Sigmoid colon (tissue), 4 donors: ENCODE data around the gene RELA.

Source experiments
- EP300 ChIP-seq, 4 donors: sonication (generic); formaldehyde crosslinking; IDR thresholded peaks; one replicate each; pipeline ENCODE4 v1.6.1; 2017; ENCODE audit warnings: antibody characterized with exemption in 4 of 4
- TF ChIP-seq, protein P1 (sequence below), 4 experiments: fragments of 450-650 bp in 3 of 4; fragments of 200-600 bp in 1 of 4; IDR thresholded peaks; one replicate each; pipeline ENCODE4 v1.5.1; 2016 to 2019; ENCODE audit warnings: antibody characterized with exemption in 4 of 4, mild to moderate bottlenecking in 3 of 4, moderate library complexity in 2 of 4

DNA sequence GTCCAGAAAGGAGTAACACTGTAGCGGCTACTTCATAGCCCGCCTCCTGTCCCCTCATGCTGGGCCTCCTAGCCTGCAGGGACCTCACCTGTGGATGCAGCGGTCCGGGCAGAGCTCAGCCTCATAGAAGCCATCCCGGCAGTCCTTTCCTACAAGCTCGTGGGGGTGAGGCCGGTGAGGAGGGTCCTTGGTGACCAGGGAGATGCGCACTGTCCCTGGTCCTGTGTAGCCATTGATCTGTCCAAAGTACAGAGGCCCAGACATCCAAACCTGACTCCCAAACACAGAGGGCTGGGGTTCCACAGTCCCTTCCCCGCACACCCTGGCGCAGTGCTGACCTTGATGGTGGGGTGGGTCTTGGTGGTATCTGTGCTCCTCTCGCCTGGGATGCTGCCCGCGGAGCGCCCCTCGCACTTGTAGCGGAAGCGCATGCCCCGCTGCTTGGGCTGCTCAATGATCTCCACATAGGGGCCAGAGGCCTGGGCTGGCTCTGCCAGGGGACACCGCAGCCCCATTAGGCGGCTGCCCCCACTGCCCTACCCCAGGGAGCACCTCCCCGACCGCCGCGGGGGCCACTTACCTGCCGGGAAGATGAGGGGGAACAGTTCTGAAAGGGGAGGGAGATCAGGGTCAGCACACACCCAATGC, 993 bp downstream of the RELA start:
- TF ChIP-seq, protein P1, sequence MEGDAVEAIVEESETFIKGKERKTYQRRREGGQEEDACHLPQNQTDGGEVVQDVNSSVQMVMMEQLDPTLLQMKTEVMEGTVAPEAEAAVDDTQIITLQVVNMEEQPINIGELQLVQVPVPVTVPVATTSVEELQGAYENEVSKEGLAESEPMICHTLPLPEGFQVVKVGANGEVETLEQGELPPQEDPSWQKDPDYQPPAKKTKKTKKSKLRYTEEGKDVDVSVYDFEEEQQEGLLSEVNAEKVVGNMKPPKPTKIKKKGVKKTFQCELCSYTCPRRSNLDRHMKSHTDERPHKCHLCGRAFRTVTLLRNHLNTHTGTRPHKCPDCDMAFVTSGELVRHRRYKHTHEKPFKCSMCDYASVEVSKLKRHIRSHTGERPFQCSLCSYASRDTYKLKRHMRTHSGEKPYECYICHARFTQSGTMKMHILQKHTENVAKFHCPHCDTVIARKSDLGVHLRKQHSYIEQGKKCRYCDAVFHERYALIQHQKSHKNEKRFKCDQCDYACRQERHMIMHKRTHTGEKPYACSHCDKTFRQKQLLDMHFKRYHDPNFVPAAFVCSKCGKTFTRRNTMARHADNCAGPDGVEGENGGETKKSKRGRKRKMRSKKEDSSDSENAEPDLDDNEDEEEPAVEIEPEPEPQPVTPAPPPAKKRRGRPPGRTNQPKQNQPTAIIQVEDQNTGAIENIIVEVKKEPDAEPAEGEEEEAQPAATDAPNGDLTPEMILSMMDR (IDR thresholded peaks at IDR 0.05), result no peak
- TF ChIP-seq EP300 (IDR thresholded peaks at IDR 0.05), result no peak
